HG03280 (cell line): Measurements from ENCODE around the gene KCNF1.

ENCODE experiments used
- ATAC-seq: cut with Tn5 transposase; IDR thresholded peaks from one replicate; pipeline ENCODE4 v1.9.1; 2021; ENCODE audit warnings: mild to moderate bottlenecking, moderate library complexity; ENCODE audit not compliant: unreplicated experiment

KCNF1 gene

DNA sequence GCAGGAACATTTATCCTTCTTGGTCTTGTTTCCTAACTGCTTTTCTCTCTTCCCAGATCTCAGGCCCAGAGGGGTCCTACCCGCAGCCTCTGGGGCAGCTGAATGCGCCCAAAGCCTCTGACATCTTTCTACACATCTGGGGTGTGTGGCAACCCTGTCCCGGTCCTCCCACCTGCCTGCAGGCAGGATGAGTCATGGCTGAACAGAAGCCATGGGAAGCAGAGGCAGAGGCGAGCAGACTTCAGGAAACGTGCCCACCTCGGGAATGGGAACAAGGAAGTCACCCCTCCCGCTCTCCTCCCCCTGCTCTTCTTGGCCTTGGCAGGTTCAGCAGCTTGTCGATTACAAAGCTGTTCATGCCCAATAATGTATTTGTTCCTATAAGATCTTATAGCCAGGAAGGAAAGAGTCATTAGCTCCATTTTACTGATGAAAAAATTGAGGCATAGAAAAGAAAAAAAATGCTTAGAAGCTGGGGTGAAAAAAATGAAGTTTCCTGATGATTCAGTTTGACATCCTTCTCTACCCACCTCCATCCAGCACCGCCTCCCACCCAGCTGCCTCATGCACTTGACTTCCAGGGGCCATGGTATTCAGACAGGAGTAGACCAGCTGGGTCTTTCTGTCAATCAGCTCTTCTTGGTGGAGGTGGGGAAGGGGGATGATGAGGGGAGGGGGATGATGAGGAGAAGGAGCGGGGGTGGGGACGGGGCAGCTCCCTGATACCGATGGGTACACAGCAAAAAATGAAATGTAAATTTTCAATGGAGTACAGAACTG lies 10.4 kb upstream of the KCNF1 start:
- ATAC-seq, result no peak

GRCh38 chr2:10903861-10904210 lies 7.9 kb upstream of the KCNF1 start:
- ATAC-seq, result no peak

GRCh38 chr2:10904455-10904854 lies 7.3 kb upstream of the KCNF1 start:
- no peak for ATAC-seq

GRCh38 chr2:10905006-10905861 lies 6.5 kb upstream of the KCNF1 start:
- no peak for ATAC-seq

DNA sequence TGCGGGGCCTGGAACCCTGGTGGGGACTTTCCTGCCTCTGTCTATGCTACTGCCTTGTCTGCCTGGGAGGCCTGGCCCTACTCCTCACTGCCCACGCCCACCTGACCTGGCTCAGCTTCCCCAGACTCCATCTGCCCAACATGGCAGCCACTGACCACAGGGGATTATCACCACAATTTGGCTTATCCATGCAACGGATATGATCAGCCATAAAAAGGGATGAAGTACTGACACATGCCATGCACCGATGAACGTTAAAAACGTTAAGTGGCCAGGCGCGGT lies 5.9 kb upstream of the KCNF1 start:
- ATAC-seq, result no peak

GRCh38 chr2:10906926-10907625 lies 4.7 kb upstream of the KCNF1 start:
- no peak for ATAC-seq

DNA sequence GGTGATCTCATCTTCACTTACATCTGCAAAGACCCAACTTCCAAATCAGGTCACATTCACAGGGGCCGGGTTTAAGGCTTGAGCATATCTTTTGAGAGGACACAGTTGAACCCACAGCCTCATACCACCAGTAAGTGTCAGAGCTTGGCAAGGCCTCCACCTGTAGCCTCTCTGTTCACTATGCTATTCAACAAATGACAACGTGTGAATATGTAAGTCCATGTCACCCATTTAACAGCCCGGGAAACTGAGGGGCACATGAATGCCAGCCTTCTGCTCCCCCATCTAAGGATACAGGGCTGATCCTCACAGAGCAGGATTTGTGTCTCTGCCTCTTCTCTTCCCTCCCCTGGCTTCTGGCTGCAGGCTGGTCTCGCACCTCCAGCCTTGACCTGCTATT lies 3.5 kb upstream of the KCNF1 start:
- no peak for ATAC-seq

- ATAC-seq, result no peak
These were observed 2.4 kb upstream of the KCNF1 start for GRCh38 chr2:10909050-10909995.

- no peak for ATAC-seq
These were observed 1.8 kb upstream of the KCNF1 start for GRCh38 chr2:10909996-10910341.

DNA sequence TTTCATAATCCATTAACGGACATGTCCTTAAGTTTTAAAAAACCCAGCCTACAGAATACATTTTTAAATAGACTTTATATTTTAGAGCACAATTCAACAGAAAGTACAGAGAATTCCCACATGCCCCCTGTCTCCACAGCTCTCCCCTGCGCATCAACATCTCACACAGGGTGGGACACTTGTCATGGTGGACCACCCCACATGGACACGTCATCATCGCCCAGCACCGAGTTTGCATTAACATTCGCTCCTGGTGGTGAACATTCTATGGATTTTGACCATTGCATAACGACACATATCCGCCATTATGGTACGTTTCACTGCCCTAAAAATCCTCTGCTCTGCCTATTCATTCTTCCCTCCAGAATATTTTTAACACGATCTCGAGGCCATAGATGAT lies 1.1 kb upstream of the KCNF1 start:
- ATAC-seq, result no peak

- no peak for ATAC-seq
These were observed 470 bp downstream of the KCNF1 start for GRCh38 chr2:10912076-10912731.

DNA sequence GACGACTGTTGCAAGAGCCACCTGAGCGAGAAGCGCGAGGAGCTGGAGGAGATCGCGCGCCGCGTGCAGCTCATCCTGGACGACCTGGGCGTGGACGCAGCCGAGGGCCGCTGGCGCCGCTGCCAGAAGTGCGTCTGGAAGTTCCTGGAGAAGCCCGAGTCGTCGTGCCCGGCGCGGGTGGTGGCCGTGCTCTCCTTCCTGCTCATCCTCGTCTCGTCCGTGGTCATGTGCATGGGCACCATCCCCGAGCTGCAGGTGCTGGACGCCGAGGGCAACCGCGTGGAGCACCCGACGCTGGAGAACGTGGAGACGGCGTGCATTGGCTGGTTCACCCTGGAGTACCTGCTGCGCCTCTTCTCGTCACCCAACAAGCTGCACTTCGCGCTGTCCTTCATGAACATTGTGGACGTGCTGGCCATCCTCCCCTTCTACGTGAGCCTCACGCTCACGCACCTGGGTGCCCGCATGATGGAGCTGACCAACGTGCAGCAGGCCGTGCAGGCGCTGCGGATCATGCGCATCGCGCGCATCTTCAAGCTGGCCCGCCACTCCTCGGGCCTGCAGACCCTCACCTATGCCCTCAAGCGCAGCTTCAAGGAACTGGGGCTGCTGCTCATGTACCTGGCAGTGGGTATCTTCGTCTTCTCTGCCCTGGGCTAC lies 1.2 kb downstream of the KCNF1 start:
- no peak for ATAC-seq

GRCh38 chr2:10913501-10914271 lies 2.0 kb downstream of the KCNF1 start:
- ATAC-seq, result no peak

DNA sequence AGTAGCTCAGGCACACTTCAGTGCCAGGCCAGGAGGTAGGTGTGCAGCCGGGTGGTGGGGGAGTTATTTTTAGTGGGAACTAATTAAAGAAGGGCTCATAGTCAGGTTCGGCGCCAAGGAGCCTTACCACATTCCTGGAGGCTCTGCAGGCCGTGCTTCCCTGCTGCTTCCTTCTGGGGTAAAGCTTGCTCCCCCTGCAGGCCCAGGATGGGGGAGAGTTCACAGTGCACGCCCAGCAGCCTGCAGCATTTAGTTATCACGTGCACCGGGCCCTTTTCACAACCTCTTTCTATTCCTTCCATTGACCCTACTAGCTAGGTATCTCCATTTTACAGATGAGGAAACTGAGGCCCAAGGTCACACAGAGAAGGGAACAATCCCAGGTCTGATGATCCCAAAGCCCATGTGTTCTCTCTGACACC lies 2.5 kb downstream of the KCNF1 start:
- ATAC-seq, result no peak

- no peak for ATAC-seq
These were observed 3.5 kb downstream of the KCNF1 start for GRCh38 chr2:10915236-10915635.

GRCh38 chr2:10915731-10916276 lies 4.1 kb downstream of the KCNF1 start:
- ATAC-seq, result no peak

DNA sequence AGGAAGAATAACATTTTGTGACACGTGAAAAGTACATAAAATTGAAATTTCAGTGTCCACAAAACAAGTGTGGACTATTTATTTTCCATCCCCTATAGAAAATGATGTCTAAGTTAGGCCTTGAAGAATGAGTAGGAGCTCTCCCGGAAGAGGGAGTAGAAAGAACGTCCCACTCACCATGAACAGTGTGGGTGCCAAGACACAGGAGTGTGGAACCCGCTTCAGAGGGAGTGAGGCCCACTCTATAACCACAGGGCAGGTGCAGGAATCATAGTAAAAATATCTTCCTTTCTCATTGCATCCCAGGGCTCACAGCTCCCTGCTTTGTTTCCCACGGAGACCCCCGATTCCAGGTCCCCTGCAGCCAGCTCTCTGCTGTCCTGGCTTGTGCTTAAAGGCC lies 5.2 kb downstream of the KCNF1 start:
- ATAC-seq, result no peak

- no peak for ATAC-seq
These were observed 6.2 kb downstream of the KCNF1 start for GRCh38 chr2:10917927-10918326.
